Choroid plexus epithelial cell (primary cell): ENCODE measurements around the gene PASD1.
A peak's percentile ranks its signal among the peaks of the same experiment; 100 is the strongest.

Experiments used
- DNase-seq: peaks from one replicate; pipeline ENCODE4 v3.0.0-alpha.2; 2010; ENCODE audit warnings: low read depth
- H3K4me3 ChIP-seq: 2 replicates; pipeline ENCODE4 v1.5.1; 2011; ENCODE audit warnings: low read depth, mild to moderate bottlenecking, control low read depth, low read length, moderate library complexity
- CTCF ChIP-seq: conservative IDR thresholded peaks from 2 replicates; pipeline ENCODE4 v1.5.1; 2011; ENCODE audit warnings: low read depth, mild to moderate bottlenecking, control low read depth, inconsistent platforms, low read length, moderate library complexity

Gene PASD1

GRCh38 chrX:151697522-151697921 lies 134.0 kb downstream of the PASD1 start:
- H3K4me3 ChIP-seq, result no peak overlapping the region
- peak; percentile 2 for DNase-seq
- TF ChIP-seq CTCF, result no peak

GRCh38 chrX:151698485-151698884 lies 135.0 kb downstream of the PASD1 start:
- TF ChIP-seq CTCF, result no peak
- H3K4me3 ChIP-seq, result no peak overlapping the region
- no peak for DNase-seq

- H3K4me3 ChIP-seq, result no peak overlapping the region
- DNase-seq, result no peak
- no peak for TF ChIP-seq CTCF
These were observed 136.3 kb downstream of the PASD1 start for GRCh38 chrX:151699746-151700145.

GRCh38 chrX:151700581-151700980 lies 137.1 kb downstream of the PASD1 start:
- no peak overlapping the region for H3K4me3 ChIP-seq
- DNase-seq, result no peak
- TF ChIP-seq CTCF, result no peak

- no peak overlapping the region for H3K4me3 ChIP-seq
- DNase-seq, result no peak
- TF ChIP-seq CTCF, result no peak
These were observed 137.6 kb downstream of the PASD1 start for GRCh38 chrX:151701071-151701470.

GRCh38 chrX:151701531-151701930 lies 138.1 kb downstream of the PASD1 start:
- no peak for TF ChIP-seq CTCF
- no peak for DNase-seq
- H3K4me3 ChIP-seq, result no peak overlapping the region

- no peak overlapping the region for H3K4me3 ChIP-seq
- DNase-seq, result no peak
- no peak for TF ChIP-seq CTCF
These were observed 138.7 kb downstream of the PASD1 start for GRCh38 chrX:151702026-151702714.
